HL-60 (cell line): ENCODE measurements around the gene ESR1.
"Not testable (repeated sequence)": the region's sequence is repeated elsewhere in the genome, so short reads cannot be mapped to it uniquely, and the experiment has no call there.

Source experiments
- DNase-seq, 2 experiments: peaks; one replicate each; pipeline ENCODE4 v3.0.0-alpha.2; 2010 to 2020; ENCODE audit warnings: low read depth in 1 of 2, low spot score in 1 of 2
- H3K27ac ChIP-seq: fragments of 250-450 bp; sonication (Bioruptor Pico); replicated peaks from 2 replicates; pipeline ENCODE4 v1.5.1; 2020; ENCODE audit warnings: mild to moderate bottlenecking, moderate library complexity
- H3K27me3 ChIP-seq: fragments of 250-450 bp; sonication (Bioruptor Pico); 2 replicates; pipeline ENCODE4 v1.5.1; 2021; ENCODE audit warnings: mild to moderate bottlenecking, moderate library complexity; ENCODE audit not compliant: insufficient read depth, poor library complexity, severe bottlenecking
- H3K4me3 ChIP-seq: replicated peaks from 2 replicates; pipeline ENCODE4 v1.5.1; 2011; ENCODE audit warnings: mild to moderate bottlenecking, control low read depth, low read length; ENCODE audit not compliant: insufficient read depth
- CTCF ChIP-seq: IDR thresholded peaks from one replicate; pipeline ENCODE4 v1.5.1; 2011; ENCODE audit warnings: low read length, control low read depth, inconsistent platforms; ENCODE audit not compliant: insufficient read depth
- GABPA ChIP-seq: IDR thresholded peaks from 2 replicates; pipeline ENCODE4 v1.6.1; 2012; ENCODE audit warnings: low read depth
- POLR2AphosphoS5 ChIP-seq: IDR thresholded peaks from 2 replicates; pipeline ENCODE4 v1.6.1; 2012; ENCODE audit warnings: low read depth
- REST ChIP-seq: IDR thresholded peaks from 2 replicates; pipeline ENCODE4 v1.6.1; 2012; ENCODE audit warnings: low read depth; ENCODE audit not compliant: insufficient replicate concordance
- SPI1 ChIP-seq: IDR thresholded peaks from 2 replicates; pipeline ENCODE4 v1.6.1; 2012; ENCODE audit warnings: low read depth, mild to moderate bottlenecking, borderline replicate concordance

Gene ESR1

DNA sequence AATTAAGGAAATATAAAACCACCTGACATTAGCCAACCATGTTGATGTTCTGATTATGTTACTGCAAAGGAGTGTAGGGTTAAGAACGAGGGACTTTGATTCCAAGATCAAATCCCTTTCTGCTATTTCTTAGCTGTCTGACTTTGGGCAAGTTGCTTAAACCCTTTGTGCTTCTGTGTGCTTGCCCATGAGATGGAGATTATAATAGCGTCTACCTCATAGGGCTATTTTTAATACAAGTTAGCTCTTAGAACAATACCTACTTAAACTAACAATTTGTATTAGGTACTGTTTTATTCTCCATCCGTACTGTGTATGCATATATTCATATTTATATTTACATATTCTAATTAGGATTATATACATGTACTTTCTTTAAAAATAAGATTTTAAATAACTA is 263.8 kb downstream of the ESR1 start:
- Histone ChIP-seq H3K27ac (no peak overlapping the region), H3K27me3 (no peaks in the 10 kb centered on the region), H3K4me3 (no peak overlapping the region)
- TF ChIP-seq GABPA (no peak), CTCF (no peak), SPI1 (no peak), REST (no peak)
- DNase-seq = no peak

DNA sequence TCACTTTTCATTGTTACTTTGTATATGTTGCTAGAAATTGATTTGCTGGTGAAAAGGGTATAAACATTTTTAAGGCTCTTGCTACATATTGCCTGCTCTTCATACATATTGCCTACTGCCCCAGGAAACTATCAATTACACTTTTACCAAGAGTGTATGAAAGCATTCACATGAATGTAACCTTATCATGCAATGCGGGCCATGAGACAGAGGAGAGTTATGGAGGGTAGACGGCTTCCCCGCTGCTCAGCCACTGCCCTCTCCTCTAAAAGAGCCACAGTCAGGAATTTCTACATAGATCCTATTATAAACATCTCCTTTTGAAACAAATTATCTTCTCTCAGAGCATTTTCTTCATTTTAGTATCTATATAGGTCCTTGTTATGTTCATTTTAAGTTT is 264.4 kb downstream of the ESR1 start:
- H3K27ac ChIP-seq = no peak overlapping the region
- no peak overlapping the region for H3K4me3 ChIP-seq
- TF ChIP-seq REST (no peak), SPI1 (no peak), CTCF (no peak), GABPA (no peak), POLR2AphosphoS5 (no peak)
- no peak for DNase-seq
- H3K27me3 ChIP-seq = no peaks in the 10 kb centered on the region

DNA sequence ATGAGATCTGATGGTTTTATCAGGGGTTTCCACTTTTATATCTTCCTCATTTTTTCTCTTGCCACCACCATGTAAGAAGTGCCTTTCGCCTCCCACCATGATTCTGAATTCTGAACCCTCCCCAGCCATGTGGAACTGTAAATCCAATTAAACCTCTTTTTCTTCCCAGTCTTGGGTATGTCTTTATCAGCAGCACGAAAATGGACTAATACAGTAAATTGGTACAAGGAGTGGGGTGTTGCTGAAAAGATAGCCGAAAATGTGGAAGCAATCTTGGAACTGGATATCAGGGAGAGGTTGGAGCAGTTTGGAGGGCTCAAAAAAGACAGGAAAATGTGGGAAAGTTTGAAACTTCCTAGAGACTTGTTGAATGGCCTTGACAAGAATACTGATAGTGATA is 268.8 kb downstream of the ESR1 start:
- not testable (repeated sequence) for H3K27me3 ChIP-seq, H3K4me3 ChIP-seq, H3K27ac ChIP-seq, DNase-seq

DNA sequence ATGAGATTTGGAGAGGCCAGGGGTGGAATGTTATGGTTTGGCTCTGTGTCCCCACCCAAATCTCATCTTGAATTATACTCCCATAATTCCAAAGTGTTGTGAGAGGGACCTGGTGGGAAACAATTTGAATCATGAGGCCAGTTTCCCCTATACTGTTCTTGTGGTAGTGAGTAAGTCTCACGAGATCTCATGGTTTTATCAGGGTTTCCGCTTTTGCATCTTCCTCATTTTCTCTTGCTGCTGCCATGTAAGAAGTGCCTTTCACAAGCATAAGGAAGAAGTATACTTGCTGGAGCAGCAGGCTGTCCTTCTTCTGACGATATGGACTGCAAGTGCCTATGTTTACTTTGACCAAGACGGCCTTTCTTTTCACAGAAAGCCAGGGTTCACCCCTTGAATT is 270.5 kb downstream of the ESR1 start:
- TF ChIP-seq REST (no peak), SPI1 (peak; percentile 19; the same call in 1 of the 2 replicates), GABPA (no peak), CTCF (no peak), POLR2AphosphoS5 (no peak)
- H3K4me3 ChIP-seq = no peak overlapping the region
- DNase-seq = peak in 1 of 2 experiments; percentile 3
- no peaks in the 10 kb centered on the region for H3K27me3 ChIP-seq
- no peak overlapping the region for H3K27ac ChIP-seq
